Right lobe of liver (tissue), 6 donors: Measurements from ENCODE around the gene ABCC1. TPM values are rescaled to one million over a fixed set of nuclear protein-coding genes. Genes with fewer than 3 reads are reported as not detected.

Experiments used
- ATAC-seq, 4 donors: fragments of 200-7000 bp; cut with Tn5 transposase; one replicate each; pipeline ENCODE4 v1.9.1; 2020; ENCODE audit warnings: mild to moderate bottlenecking in 4 of 4, moderate library complexity in 4 of 4
- DNase-seq, 3 donors: peaks; one replicate each; pipeline ENCODE4 v3.0.0-alpha.2; 2020
- H3K27ac ChIP-seq, 3 donors: fragments of 200-600 bp; one replicate each; pipeline ENCODE4 v1.8.0; 2022
- H3K27me3 ChIP-seq, 2 donors: fragments of 200-600 bp; one replicate each; pipeline ENCODE4 v1.8.0; 2022
- H3K36me3 ChIP-seq, 4 donors: fragments of 200-600 bp; sonication (generic) in 1 of 4; one replicate each; pipeline versions ENCODE4 v1.5.1 to v1.8.0; 2017 to 2022; ENCODE audit warnings: control low read depth in 1 of 4
- H3K4me1 ChIP-seq, 4 donors: fragments of 200-600 bp; sonication (generic) in 1 of 4; one replicate each; pipeline versions ENCODE4 v1.5.1 to v1.8.0; 2017 to 2022; ENCODE audit warnings: control low read depth in 1 of 4
- H3K4me3 ChIP-seq, 3 donors: fragments of 200-600 bp; one replicate each; pipeline ENCODE4 v1.8.0; 2022
- H3K9me3 ChIP-seq, 4 donors: fragments of 200-600 bp; sonication (generic) in 1 of 4; one replicate each; pipeline versions ENCODE4 v1.5.1 to v1.8.0; 2017 to 2022; ENCODE audit warnings: control low read depth in 1 of 4
- POLR2A ChIP-seq: fragments of 450-650 bp; IDR thresholded peaks from one replicate; pipeline ENCODE4 v1.6.1; 2017; ENCODE audit warnings: antibody characterized with exemption, mild to moderate bottlenecking
- WGBS: methylation state at CpG from one replicate; pipeline ENCODE4 v1.1.6; 2018; ENCODE audit warnings: low coverage, low lambda C conversion rate; ENCODE audit not compliant: insufficient coverage; ENCODE audit errors: missing lambda C conversion rate; 5-methylcytosine and 5-hydroxymethylcytosine counted together
- intact Hi-C, 2 donors: fragments of 100-400 bp; cut with DNase I; formaldehyde crosslinking; loops; one replicate each; pipeline versions ENCODE4 v1.11.2 to v1.14.1; 2022
- total RNA-seq, 6 experiments: library from RNA; depleted of rRNA in 2 of 6; stranded (reverse); fragments of >200 nt in 2 of 6; fragmentation: NEBNext Ultra II Directional in 3 of 6; extraction: Animal tissue kit (Norgen Biotek cat#: 25700) in 3 of 6; gene quantifications; one replicate each; pipeline versions ENCODE4 v1.1.0 to v1.2.4, GENCODE V29; 2016 to 2023
- TF ChIP-seq, protein P1 (sequence below), 4 donors: fragments of 200-600 bp in 3 of 4; fragments of 450-650 bp in 1 of 4; IDR thresholded peaks; one replicate each; pipeline versions ENCODE4 v1.5.1 to v1.8.0; 2016 to 2022; ENCODE audit warnings: antibody characterized with exemption in 4 of 4, mild to moderate bottlenecking in 2 of 4
- donor health status: DM: no; HTN: yes; CAD: no.
- donor health status: DM: no; HTN: no; CAD: no.
- donor health status: DM: no; HTN: no; CAD: no.
- donor health status: DM: no; HTN: yes; CAD: no.
- donor health status: DM: no; HTN: yes; CAD: no.

The ABCC1 gene
- total RNA-seq, 6 experiments from 2014 or later, result 1.9 to 6.7 (median 4.1) TPM

DNA sequence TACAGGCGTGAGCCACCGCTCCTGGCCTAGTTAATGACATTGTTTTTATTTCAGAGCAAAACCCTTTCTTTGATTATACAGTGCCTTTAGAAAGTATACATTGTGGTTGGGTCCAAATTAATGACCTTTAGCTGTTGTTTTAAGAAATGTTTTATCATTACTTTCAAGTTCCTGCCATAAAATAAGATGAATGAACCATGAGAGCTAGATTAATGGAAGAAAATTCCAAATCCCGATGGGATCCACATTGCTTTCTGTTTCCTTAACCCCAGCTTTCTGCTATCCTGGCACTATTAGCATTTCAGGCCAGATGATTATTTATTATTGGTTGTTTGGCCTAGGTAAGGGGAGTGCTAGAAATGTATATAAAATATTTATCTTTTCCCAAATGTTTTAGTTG lies 131.7 kb downstream of the ABCC1 start:
- intact Hi-C loops, result no loop called here
- no peaks in the 10 kb centered on the region for H3K36me3 ChIP-seq
- no peak overlapping the region for H3K27ac ChIP-seq
- H3K4me1 ChIP-seq, result no peaks in the 10 kb centered on the region
- H3K4me3 ChIP-seq, result no peak overlapping the region
- DNase-seq (no peak), ATAC-seq (no peak)
- no peaks in the 10 kb centered on the region for H3K27me3 ChIP-seq
- no peak for TF ChIP-seq POLR2A
- TF ChIP-seq, protein P1, sequence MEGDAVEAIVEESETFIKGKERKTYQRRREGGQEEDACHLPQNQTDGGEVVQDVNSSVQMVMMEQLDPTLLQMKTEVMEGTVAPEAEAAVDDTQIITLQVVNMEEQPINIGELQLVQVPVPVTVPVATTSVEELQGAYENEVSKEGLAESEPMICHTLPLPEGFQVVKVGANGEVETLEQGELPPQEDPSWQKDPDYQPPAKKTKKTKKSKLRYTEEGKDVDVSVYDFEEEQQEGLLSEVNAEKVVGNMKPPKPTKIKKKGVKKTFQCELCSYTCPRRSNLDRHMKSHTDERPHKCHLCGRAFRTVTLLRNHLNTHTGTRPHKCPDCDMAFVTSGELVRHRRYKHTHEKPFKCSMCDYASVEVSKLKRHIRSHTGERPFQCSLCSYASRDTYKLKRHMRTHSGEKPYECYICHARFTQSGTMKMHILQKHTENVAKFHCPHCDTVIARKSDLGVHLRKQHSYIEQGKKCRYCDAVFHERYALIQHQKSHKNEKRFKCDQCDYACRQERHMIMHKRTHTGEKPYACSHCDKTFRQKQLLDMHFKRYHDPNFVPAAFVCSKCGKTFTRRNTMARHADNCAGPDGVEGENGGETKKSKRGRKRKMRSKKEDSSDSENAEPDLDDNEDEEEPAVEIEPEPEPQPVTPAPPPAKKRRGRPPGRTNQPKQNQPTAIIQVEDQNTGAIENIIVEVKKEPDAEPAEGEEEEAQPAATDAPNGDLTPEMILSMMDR (IDR thresholded peaks at IDR 0.05), result no peak
- 72% methylated on average over 3 of the region's 3 CpGs for WGBS
- peaks cover 0 to 5% (median 0%) of the 10 kb centered on the region in 4 donors for H3K9me3 ChIP-seq

- intact Hi-C loops, result no loop called here
- no peaks in the 10 kb centered on the region for H3K36me3 ChIP-seq
- TF ChIP-seq, protein P1 (IDR thresholded peaks at IDR 0.05), result no peak
- no peak for TF ChIP-seq POLR2A
These were observed 132.8 kb downstream of the ABCC1 start for GRCh38 chr16:16082255-16082654.

DNA sequence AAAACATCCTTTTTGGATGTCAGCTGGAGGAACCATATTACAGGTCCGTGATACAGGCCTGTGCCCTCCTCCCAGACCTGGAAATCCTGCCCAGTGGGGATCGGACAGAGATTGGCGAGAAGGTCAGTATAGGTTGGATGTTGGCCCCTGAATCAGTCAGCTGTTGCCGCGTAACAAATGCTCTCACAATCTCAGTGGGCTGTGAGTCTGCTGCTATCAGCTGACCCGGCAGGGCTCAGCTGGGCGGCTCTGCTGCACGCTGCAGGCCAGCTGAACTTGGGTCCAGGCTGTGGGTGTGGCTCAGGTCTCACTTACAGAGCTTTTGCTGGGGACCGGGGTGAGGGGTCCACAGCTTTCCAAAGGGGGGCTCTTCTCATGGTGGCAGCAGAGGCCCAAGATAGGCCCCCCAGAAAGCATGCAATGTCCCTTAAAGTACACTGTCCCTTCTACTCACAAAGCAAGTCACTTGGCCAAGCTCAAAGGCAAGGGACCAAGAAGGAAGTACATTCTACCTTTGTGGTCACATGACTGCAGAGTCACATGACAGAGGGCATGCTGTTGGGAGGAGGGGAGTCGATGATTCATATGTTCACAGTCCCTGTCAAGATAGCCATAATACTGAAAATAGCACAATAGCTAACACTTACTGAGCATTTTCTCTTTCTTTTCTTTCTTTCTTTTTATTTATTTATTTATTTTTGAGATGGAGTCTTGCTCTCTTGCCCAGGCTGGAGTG lies 134.2 kb downstream of the ABCC1 start:
- Histone ChIP-seq H3K27me3 (no peaks in the 10 kb centered on the region), H3K4me3 (no peak overlapping the region), H3K9me3 (peaks cover 0 to 5% (median 0%) of the 10 kb centered on the region in 4 donors), H3K27ac (no peak overlapping the region), H3K4me1 (no peaks in the 10 kb centered on the region), H3K36me3 (no peaks in the 10 kb centered on the region)
- 78% methylated on average over 1 of the region's 10 CpGs for WGBS
- no peak for TF ChIP-seq POLR2A
- DNase-seq (no peak), ATAC-seq (no peak)
- intact Hi-C loops, result no loop called here

More at GRCh38 chr16:16082255-16082654, 132.8 kb downstream of the ABCC1 start:
- no peaks in the 10 kb centered on the region for H3K4me1 ChIP-seq
- DNase-seq (no peak), ATAC-seq (no peak)
- H3K27me3 ChIP-seq, result no peaks in the 10 kb centered on the region
- H3K27ac ChIP-seq, result no peak overlapping the region
- no peak overlapping the region for H3K4me3 ChIP-seq
- H3K9me3 ChIP-seq, result peaks cover 0 to 5% (median 0%) of the 10 kb centered on the region in 4 donors
- 77% methylated on average over 2 of the region's 2 CpGs for WGBS

DNA sequence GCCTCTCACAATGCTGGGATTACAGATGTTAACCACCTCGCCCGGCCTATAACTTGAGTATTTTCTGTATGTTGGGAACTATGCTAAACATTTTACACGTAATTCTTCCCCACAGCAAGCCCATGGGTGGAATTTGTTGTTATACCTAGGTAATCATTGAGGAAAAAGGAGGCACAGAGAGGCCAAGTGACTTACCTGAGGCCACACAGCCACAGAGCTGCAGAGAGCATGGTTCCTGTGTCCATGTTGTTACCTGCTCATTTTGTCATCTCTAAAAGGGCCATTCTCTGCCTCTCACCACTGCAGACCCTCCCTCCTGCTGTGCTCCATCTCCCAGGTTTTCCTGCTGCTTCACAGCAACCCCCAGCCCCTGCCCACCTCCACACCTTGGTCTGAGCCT lies 135.5 kb downstream of the ABCC1 start:
- intact Hi-C loops, result no loop called here
- 79% methylated on average over 3 of the region's 3 CpGs for WGBS
- H3K36me3 ChIP-seq, result no peaks in the 10 kb centered on the region
- TF ChIP-seq POLR2A, result no peak
- TF ChIP-seq, protein P1 (IDR thresholded peaks at IDR 0.05), result no peak
- H3K27ac ChIP-seq, result no peak overlapping the region
- no peaks in the 10 kb centered on the region for H3K4me1 ChIP-seq
- ATAC-seq, result no peak
- no peak overlapping the region for H3K4me3 ChIP-seq
- H3K27me3 ChIP-seq, result no peaks in the 10 kb centered on the region
- peaks cover 0 to 5% (median 0%) of the 10 kb centered on the region in 4 donors for H3K9me3 ChIP-seq
- no peak for DNase-seq

DNA sequence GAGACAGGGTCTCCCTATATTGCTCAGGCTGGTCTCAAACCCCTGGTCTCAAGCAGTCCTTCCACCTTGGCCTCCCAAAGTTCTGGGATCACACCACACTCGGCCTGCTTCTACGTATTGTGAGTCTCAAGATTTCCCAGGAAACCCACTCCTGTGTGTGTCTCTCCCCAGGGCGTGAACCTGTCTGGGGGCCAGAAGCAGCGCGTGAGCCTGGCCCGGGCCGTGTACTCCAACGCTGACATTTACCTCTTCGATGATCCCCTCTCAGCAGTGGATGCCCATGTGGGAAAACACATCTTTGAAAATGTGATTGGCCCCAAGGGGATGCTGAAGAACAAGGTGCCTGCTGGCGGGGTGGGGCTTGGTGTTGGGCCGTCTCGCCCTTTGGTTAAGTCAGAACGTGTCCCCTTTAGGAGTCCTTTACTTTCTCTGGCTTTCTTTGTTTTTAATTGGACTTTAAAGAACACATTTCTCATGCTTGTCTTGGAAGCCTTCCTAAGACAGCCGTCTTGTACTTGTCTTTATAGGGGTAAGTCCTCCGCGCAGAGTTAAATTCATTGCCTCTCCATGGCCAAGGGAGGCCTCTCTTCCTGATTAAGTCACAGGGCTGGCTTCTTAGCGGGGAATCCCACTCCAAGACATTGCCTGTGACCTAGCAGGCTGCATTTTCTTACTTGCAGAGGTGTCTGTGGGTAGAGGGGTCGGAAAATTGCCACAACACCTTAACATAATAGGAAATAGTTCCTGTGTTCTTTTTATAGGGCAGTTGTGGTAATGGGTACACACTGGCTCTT lies 137.4 kb downstream of the ABCC1 start:
- no peak overlapping the region for H3K27ac ChIP-seq
- no peak for ATAC-seq
- no peaks in the 10 kb centered on the region for H3K27me3 ChIP-seq
- H3K4me1 ChIP-seq, result no peaks in the 10 kb centered on the region
- H3K4me3 ChIP-seq, result no peak overlapping the region
- H3K36me3 ChIP-seq, result no peaks in the 10 kb centered on the region
- H3K9me3 ChIP-seq, result peaks cover 0 to 5% (median 0%) of the 10 kb centered on the region in 4 donors
- WGBS, result 85% methylated on average over 16 of the region's 18 CpGs
- TF ChIP-seq POLR2A, result no peak
- TF ChIP-seq, protein P1 (IDR thresholded peaks at IDR 0.05), result no peak
- no peak for DNase-seq
- intact Hi-C loops, result no loop called here
